Measurements from ENCODE around the gene RBM47. TPM values are rescaled to one million over a fixed set of nuclear protein-coding genes. Genes with fewer than 3 reads are reported as not detected.

The RBM47 gene
- total RNA-seq, 1 donor from 2014 or later = 31.6 TPM

Small RNA genes lying within 50 kb of the gene (small RNA-seq; reads per million reads assigned to genes)
- gene AC098869.1 (ENCODE audit: low replicate concordance) (not detected), gene MIR4802 (ENCODE audit: low replicate concordance) (0.05 reads per million), gene RNU7-74P (ENCODE audit: low replicate concordance) (not detected)

Other genes starting within 250 kb of the RBM47 start
- 3.5 TPM for gene NSUN7, start 120.1 kb upstream of the RBM47 start, total RNA-seq